Dermis microvascular lymphatic vessel endothelial cell (primary cell): ENCODE data around the gene SLC24A3. TPM values are rescaled to one million over a fixed set of nuclear protein-coding genes. Genes with fewer than 3 reads are reported as not detected.

Experiments used
- DNase-seq, 2 donors: peaks; one replicate each; pipeline versions ENCODE4 v3.0.0 to v3.0.0-alpha.2; 2010; ENCODE audit warnings: low read depth in 2 of 2
- total RNA-seq: library from RNA; depleted of rRNA; stranded (reverse); fragments of >200 nt; gene quantifications from 2 replicates; pipeline ENCODE4 v1.2.1, GENCODE V29; 2014

Gene SLC24A3
- total RNA-seq, 1 donor from 2014 or later = under 0.01 TPM

- DNase-seq = no peak
Observed at GRCh38 chr20:19423097-19423899, 210.9 kb downstream of the SLC24A3 start.

GRCh38 chr20:19423900-19424620 is 211.6 kb downstream of the SLC24A3 start:
- no peak for DNase-seq

DNA sequence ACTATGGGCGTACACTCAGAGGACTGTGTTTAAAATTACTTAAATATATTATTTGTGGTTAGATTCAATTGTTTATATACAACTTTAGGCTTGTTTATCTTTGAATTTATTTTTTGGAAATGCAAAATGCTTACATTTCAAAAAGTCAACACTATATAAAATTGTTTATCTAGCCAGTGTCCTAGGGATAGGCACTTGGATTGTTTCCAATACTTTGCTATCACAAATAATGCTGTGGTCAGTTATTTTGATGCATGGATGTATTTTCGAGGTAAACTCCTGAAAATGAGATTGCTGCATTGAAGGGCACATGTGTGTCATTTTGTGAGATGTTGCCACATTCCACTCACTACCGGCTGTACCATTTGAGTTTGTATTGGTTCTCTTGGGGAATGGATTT is 213.9 kb downstream of the SLC24A3 start:
- DNase-seq = no peak

DNA sequence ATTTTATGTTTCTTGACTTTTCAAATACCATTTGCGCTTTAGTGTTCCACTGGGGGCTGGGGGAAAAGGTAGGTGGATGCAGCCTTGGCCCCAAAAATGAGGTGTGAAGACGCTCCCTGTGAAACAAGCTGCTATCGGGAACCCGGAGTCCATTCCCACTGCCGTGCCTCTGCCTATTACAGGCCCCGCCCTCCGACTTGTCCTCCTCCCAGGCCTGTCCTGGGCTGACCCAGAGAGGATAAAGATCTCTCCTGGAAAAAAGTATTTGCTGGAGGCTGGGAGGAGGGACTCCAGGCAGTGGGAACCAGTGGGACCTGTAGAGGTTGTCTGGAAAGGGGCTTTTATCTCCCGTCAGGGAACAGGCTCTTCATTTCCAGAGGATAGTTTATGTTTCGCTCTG is 215.0 kb downstream of the SLC24A3 start:
- no peak for DNase-seq

GRCh38 chr20:19427913-19428312 is 215.5 kb downstream of the SLC24A3 start:
- no peak for DNase-seq

DNA sequence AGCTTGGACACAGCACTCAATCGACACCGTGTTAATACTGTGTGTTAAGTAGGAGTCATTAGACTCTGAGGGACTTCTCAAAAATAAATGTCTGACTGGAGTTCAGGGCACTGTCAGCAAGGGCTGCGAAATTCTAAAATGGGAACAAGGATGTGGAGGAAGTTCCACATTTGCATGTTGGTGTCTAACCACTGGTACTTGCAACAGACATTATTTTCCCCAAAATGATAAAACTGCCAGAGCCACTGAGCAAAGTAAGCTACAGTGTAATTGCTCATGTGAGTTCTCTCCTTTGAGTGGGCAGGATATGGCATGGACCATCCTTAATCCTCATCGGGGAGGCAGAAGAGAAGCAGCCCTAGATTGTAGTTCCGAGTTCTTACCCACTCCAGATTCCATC is 215.9 kb downstream of the SLC24A3 start:
- no peak for DNase-seq

- DNase-seq = no peak
Observed at GRCh38 chr20:19429538-19429937, 217.1 kb downstream of the SLC24A3 start.

DNA sequence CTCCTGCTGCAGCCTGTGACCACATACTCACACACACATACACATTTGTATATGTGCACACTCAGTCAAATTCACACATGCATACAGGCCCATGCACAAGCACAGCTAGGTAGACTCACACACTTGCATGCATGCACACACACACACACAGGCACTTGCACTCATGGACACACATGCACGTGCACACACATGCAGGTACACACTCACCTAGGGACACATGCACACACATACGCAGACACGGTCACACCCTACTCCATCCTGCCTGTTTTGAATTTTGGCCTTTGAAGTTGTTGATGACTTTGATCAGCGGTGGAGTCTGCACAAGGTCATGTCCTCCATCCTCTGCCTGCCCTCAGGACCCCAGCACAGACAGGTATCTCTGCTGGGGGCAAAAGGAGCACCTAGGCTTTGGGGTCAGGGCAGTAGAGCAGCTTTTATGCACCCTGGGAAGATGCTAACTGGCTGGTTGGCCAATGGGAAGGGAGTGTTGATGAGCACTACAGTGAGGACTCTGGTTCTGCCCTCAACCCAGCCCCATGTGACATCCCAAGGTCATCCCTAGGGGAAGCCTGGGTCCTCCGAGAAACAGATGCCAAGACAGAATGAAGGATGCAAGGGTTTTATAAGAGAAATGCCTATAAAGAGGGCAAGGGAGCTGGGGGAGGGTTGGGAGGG is 218.3 kb downstream of the SLC24A3 start:
- no peak for DNase-seq

- no peak for DNase-seq
Observed at GRCh38 chr20:19431316-19431700, 218.9 kb downstream of the SLC24A3 start.

DNA sequence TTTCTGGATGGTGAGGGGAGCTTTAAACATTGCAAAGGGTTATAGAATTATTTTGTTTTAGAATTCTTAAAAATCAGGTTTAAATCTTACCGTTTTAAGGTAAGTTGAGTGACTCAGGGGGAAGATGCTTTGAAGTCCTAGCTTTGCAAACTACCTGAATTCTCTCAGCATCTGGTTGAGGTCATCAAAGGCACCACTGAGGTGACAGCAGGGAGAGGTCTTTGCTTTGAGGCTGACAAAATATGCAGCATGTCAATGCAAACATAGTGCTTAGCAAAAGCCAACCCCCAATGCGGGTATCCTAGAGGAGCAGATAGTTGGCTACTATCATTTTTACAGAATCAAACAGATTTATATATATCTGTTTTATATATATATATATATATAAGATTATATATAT is 219.5 kb downstream of the SLC24A3 start:
- DNase-seq = no peak

DNA sequence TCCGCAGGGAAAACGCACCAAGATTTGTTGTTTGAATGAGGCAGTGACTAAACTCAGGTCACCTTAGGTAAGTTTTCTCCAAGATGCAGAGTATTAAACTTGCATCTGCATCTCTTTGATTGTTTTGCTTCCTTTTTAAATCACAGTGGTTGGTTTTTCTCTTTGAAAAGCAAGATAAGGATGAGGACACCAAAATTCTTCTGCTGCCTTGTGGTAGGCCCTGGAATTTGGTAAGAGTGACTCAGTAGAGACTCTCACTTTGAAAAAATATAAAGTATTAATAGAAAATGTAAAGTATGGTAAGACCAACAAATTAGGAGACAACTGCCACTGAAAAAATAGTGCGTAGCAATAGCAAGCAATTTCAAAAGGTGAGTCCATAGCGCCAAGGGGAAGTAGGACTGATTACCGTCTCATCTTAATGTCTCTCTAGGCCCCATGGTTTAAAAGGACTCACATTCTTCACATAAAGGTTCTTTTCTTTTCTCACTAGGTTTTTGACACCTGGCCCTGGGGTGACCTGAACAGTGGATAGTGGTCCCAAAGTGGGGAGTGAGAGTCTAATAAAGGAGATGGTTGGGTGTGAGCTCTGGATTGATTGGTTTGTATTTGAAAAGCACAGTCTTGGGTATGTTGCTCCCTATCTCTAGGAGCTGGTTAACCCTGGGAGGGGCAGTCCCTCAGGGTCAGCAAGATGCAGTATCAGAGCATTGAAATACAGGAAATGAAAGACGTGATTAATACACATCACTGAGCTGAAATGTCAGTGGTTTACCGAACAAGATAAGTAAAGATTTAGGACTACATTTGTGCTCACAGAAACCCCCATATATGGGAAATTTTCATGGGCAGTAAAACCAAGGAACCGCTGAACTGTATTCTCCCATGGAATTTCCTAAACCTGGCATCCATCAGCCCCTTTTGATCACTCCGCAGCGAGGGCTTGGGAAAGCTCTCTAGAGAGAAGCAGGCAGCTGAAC is 221.2 kb downstream of the SLC24A3 start:
- no peak for DNase-seq

DNA sequence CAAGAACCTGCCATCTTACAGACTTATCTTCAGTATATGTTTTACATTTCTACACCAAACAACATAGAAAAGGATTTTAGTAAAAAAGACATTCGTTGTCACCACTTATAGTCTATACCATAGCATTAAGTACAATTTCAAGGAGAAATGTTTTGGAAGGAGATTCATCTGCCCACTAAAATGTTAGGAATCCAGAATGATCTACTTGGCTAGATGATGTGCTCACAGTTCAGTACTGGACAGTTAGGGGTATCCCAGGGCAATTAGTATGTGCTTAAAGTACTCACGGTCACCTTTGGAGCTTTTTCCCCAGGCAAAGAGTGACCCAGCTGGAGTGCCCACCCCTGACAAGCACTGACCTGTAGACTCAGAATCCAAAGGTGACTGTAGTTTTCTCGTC is 222.9 kb downstream of the SLC24A3 start:
- no peak for DNase-seq

- no peak for DNase-seq
Observed at GRCh38 chr20:19435821-19436220, 223.4 kb downstream of the SLC24A3 start.

GRCh38 chr20:19438488-19438887 is 226.0 kb downstream of the SLC24A3 start:
- no peak for DNase-seq

DNA sequence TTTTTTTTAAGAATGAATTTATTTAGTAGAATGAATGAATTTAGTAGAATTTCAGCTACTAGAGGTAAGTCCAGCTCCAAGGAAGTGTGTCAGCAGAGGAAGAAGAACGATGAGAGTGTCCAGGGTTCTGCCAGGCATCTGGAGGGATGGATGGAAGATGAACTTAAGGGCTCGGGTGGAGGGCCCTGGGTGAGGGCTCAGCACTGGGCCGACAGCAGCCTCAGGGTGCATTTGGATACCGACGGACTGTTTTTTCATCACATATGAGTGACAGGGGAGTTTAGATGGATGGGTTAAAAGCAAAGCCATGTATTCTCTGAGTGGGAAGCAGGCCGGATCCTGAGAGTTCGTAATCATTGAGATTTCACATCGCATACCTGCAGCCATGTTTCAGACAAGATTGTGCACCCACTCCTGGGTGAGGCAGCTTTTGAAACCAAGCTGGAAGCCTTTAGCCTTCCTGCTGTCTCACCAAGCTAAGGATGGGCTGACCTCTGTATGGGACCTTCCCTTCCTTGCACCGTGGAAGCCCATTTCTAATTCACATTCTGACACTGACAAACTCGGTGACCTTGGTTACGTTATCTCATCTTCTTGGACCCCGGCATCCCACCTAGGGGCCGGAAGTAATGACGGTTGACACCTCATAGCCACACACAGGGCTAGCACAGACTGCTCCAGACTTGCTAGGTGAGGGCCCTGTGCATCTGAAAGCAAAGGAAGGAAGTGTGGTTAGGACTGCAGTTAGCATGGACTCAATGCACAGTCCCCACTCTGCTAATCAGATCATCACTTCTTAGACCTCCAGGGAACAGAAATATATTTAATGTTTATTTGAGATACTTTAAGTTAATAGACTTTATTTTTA is 228.5 kb downstream of the SLC24A3 start:
- DNase-seq = no peak

GRCh38 chr20:19446246-19446645 is 233.8 kb downstream of the SLC24A3 start:
- no peak for DNase-seq

GRCh38 chr20:19448632-19449031 is 236.2 kb downstream of the SLC24A3 start:
- DNase-seq = no peak

GRCh38 chr20:19449051-19449450 is 236.6 kb downstream of the SLC24A3 start:
- DNase-seq = no peak

DNA sequence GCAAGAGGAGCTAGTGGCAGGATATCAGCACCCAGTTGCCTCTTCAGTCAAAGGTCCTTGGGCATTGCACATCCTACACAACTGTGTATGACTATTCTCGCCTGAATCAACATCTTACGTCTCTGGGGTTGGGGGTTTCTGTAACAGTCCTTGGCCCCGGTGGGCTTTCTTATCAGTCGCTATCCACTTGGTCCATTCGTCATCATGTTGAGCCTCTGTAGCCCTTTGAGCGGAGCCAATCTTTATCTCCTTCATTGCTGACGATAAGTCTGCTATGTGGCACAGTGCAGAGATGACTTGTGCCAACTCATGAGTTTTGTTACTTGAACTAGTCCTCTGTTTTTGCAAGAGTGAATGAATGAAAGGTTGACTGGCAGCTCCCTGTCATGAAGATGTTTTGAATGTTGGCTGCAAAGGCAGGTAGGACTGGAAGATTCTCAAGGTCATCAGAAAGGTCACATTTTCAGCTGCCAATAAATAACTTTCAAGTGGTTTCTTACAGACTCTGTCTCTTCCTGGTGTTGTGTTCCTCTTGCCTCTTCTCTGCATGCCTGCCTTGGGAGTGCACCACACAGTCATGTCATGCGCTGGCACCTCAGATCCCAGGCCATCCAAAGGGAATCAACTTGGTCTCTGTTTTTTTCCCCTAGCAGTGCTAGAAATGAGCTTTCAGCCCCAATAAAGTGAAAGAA is 238.9 kb downstream of the SLC24A3 start:
- DNase-seq = no peak

DNA sequence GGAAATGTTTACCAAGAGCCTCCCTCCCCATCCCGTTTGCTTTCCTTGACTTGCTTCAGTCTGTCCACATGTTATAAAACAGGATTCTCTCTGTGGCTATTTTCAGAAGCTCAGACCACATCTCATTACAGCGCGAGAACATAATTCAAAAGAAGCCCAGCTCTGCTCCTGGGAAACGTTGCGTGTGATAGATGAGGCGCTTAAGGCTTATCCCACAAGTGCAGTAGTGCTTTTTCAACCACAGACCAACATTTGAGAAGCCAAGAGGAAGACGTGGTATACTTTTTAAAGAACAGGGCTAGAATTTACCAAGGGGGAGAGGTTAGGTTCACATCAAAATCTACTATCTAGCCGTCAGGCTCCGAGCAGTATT is 239.5 kb downstream of the SLC24A3 start:
- DNase-seq = no peak
